Measurements from ENCODE around the gene ADAMTS1. TPM values are rescaled to one million over a fixed set of nuclear protein-coding genes. Genes with fewer than 3 reads are reported as not detected.

The ADAMTS1 gene
- 59.3 TPM for total RNA-seq
- long read RNA-seq, full-length matches to known transcripts, result 118 of 154 reads
- long read RNA-seq, partial matches to known transcripts, result 24 of 154 reads
- long read RNA-seq, other reads (novel, unspliced or antisense), result 12 of 154 reads

DNA sequence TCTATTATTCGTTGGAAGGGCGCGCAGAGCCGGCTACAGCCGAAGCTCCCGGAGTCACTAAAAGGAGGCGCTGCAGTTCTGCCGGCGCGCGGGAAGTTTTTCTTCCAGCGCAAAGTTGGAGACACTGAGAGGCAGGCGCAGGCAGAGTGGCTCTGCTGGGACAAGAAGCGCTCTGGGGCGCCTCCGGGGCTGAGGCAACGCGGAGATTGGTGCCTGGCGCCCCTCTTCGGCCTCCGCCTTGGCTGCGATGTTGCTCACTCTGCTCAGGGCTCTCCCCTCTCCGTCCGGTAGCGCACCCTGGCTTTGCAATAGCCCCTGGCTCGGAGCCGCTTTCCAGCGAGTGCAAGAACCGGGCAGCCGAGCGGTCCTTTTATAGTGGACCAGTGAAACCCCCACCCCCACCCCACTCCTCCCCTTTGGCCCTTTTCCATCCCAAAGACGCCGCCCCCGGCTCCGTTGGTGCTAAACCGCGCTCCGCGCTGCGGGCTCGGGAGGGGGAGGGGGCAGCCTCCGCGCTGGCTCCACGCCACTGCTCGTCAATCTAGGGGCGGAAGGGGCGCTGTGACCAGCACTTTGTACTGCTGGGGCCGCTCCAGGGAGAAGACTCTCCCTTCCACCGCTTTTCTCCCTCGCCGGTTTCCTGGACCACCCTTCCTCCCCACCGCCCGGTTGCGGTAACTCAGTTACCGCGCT, at the start of gene ADAMTS1:
TSS of gene ADAMTS1 (minus strand) at position 344 of the 693 bp plus-strand sequence. CDS start 455 bp downstream, outside the sequence.
- ATAC-seq, result peak; percentile 76 to 77
- peaks cover 22% of the 10 kb centered on the region for H3K36me3 ChIP-seq
- H3K4me1 ChIP-seq, result peaks cover 65% of the 10 kb centered on the region
- peaks cover 23% of the 10 kb centered on the region for H3K27me3 ChIP-seq (ENCODE audit: low read depth)
- DNase-seq, result peak; percentile 82
- TF ChIP-seq, protein P1, sequence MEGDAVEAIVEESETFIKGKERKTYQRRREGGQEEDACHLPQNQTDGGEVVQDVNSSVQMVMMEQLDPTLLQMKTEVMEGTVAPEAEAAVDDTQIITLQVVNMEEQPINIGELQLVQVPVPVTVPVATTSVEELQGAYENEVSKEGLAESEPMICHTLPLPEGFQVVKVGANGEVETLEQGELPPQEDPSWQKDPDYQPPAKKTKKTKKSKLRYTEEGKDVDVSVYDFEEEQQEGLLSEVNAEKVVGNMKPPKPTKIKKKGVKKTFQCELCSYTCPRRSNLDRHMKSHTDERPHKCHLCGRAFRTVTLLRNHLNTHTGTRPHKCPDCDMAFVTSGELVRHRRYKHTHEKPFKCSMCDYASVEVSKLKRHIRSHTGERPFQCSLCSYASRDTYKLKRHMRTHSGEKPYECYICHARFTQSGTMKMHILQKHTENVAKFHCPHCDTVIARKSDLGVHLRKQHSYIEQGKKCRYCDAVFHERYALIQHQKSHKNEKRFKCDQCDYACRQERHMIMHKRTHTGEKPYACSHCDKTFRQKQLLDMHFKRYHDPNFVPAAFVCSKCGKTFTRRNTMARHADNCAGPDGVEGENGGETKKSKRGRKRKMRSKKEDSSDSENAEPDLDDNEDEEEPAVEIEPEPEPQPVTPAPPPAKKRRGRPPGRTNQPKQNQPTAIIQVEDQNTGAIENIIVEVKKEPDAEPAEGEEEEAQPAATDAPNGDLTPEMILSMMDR (IDR thresholded peaks at IDR 0.05), result no peak
- H3K4me3 ChIP-seq, result peak within 1 kb of the TSS; percentile 79
- H3K9me3 ChIP-seq, result no peaks in the 10 kb centered on the region
- peak within 1 kb of the TSS; percentile 95 for H3K27ac ChIP-seq
- intact Hi-C loops (cut with DNase I), result loop anchor here (5.0 kb wide), 1 partner anchor 857 kb away; no protein-coding TSS in a partner anchor

GRCh38 chr21:26892151-26892550, 46.9 kb upstream of the ADAMTS1 start:
- no peaks in the 10 kb centered on the region for H3K36me3 ChIP-seq
- no peak overlapping the region for H3K4me3 ChIP-seq
- ATAC-seq (no peak), DNase-seq (no peak)
- intact Hi-C loops (cut with DNase I), result no loop called here
- no peaks in the 10 kb centered on the region for H3K4me1 ChIP-seq
- TF ChIP-seq, protein P1 (IDR thresholded peaks at IDR 0.05), result no peak
- H3K27ac ChIP-seq, result no peak overlapping the region
- H3K9me3 ChIP-seq, result no peaks in the 10 kb centered on the region
- H3K27me3 ChIP-seq (ENCODE audit: low read depth), result no peaks in the 10 kb centered on the region

- H3K9me3 ChIP-seq, result no peaks in the 10 kb centered on the region
- H3K36me3 ChIP-seq, result no peaks in the 10 kb centered on the region
- DNase-seq (no peak), ATAC-seq (no peak)
- no peak overlapping the region for H3K27ac ChIP-seq
- no peaks in the 10 kb centered on the region for H3K27me3 ChIP-seq (ENCODE audit: low read depth)
- no peaks in the 10 kb centered on the region for H3K4me1 ChIP-seq
- H3K4me3 ChIP-seq, result no peak overlapping the region
- intact Hi-C loops (cut with DNase I), result no loop called here
- TF ChIP-seq, protein P1 (IDR thresholded peaks at IDR 0.05), result no peak
These were observed 43.7 kb upstream of the ADAMTS1 start for GRCh38 chr21:26888931-26889330.

DNA sequence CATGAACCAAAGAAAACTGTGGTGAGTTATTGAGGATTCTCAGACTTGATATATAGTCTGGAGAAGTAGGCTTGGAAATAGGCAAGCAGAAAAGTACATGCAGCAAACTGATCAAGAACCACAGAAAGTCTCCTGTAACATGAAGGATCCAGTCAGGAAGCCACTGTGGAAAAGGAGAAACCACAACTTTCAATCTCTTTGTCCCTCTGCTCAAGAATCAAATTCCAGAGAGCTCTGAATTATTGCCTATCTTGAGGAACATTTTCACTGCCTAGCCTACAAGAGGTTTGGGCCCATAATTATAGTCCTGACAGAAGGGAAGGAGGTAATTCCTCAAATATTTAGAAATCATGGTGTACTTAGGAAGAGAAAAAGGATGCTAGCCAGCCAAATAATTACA, 43.0 kb upstream of the ADAMTS1 start:
- no peaks in the 10 kb centered on the region for H3K36me3 ChIP-seq
- H3K27ac ChIP-seq, result no peak overlapping the region
- intact Hi-C loops (cut with DNase I), result no loop called here
- no peak overlapping the region for H3K4me3 ChIP-seq
- ATAC-seq (no peak), DNase-seq (no peak)
- H3K9me3 ChIP-seq, result no peaks in the 10 kb centered on the region
- H3K4me1 ChIP-seq, result no peaks in the 10 kb centered on the region
- TF ChIP-seq, protein P1 (IDR thresholded peaks at IDR 0.05), result no peak
- no peaks in the 10 kb centered on the region for H3K27me3 ChIP-seq (ENCODE audit: low read depth)

DNA sequence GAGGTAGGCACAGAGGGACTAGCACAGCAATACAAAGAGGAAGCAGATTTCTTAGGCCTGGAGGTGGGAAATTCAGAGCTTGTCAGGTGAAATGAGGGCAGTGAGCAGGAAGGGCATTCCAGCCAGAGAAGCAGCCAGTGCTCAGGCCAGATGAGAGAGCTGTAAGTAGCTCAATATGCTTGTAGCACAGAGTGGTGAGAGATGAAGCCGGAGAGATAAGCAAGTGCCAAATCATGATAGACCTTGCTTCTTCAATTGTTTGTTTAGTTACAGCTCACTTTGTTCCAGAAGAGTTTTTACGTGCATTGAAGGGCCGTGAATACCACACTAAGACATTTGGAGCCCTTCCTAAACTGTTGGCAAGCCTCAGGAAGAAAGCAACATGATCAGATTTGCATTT, 42.0 kb upstream of the ADAMTS1 start:
- DNase-seq, result no peak
- intact Hi-C loops (cut with DNase I), result no loop called here
- ATAC-seq, result peak in 1 of 2 donors; percentile 31
- H3K4me1 ChIP-seq, result no peaks in the 10 kb centered on the region
- H3K9me3 ChIP-seq, result no peaks in the 10 kb centered on the region
- TF ChIP-seq, protein P1 (IDR thresholded peaks at IDR 0.05), result no peak
- no peaks in the 10 kb centered on the region for H3K27me3 ChIP-seq (ENCODE audit: low read depth)
- no peak overlapping the region for H3K27ac ChIP-seq
- no peaks in the 10 kb centered on the region for H3K36me3 ChIP-seq
- no peak overlapping the region for H3K4me3 ChIP-seq
